KBM-7 (cell line): ENCODE measurements around the gene ATAD1.
"Not testable (repeated sequence)": the region's sequence is repeated elsewhere in the genome, so short reads cannot be mapped to it uniquely, and the experiment has no call there.

Experiments
- DNase-seq: peaks from one replicate; pipeline ENCODE4 v3.0.0-alpha.2; 2015
- in situ Hi-C: fragments of 300-500 bp; cut with MboI; formaldehyde crosslinking; loops from 2 replicates; pipeline ENCODE4 v1.14.3; 2020; ENCODE audit warnings: low sequenced_read_pairs, low pct_unique_long_range_greater_than_20kb, mixed read lengths

The ATAD1 gene, protein sequence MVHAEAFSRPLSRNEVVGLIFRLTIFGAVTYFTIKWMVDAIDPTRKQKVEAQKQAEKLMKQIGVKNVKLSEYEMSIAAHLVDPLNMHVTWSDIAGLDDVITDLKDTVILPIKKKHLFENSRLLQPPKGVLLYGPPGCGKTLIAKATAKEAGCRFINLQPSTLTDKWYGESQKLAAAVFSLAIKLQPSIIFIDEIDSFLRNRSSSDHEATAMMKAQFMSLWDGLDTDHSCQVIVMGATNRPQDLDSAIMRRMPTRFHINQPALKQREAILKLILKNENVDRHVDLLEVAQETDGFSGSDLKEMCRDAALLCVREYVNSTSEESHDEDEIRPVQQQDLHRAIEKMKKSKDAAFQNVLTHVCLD

DNA sequence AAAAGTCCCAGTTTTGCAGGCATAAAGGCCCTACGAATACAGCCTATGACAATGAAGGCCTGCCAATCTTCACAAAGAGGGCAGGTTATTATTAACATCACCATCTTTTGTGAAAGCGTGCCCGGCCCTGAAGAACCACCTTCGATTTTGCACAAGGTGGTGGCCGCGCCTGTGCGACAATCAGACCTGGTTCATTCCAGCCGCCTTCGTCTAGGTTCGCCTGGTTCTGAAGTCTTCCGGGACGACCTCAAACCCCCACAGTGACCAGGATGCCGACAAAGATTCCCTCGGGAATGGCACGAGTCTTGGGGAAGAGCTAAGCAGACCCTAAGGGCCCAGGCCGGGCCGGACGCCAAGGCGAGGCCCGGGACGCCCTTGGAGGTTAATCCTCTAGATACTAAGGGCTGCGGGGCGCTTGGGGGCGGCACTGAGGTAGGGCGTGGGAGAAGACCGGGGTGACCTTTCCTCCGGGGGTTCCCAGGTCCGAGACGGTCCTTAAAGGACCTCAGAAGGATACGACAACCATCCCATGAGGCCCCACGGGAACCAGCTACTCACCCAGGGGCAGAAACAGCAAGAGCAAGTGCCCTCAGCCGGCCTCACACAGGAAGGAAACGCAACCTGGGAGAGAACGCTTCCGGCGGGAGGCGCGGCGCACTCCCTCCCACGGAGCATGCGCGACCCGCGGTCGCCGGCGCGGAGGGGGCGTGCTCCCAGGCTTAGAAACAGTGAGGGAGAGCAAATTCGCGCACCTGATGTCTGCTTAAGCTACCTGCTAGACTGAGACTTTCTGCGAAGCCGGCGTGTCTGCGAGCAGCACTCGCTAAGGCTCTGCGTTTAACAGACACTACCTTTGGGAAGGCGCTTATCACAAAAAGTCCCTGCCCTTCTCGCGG lies at the start of gene ATAD1:
Gene ATAD1 (minus strand): TSS at position 618 of the 896 bp plus-strand sequence. CDS start 3,627 bp downstream, outside the sequence.
- in situ Hi-C loops: no loop called here
- peak; percentile 96 for DNase-seq

GRCh38 chr10:87867453-87867852 lies 49.4 kb upstream of the ATAD1 start:
- in situ Hi-C loops: loop anchor here (25.0 kb wide), 2 partner anchors 545 to 670 kb away; no protein-coding TSS in a partner anchor
- no peak for DNase-seq

- in situ Hi-C loops: loop anchor here (25.0 kb wide), 2 partner anchors 546 to 671 kb away; no protein-coding TSS in a partner anchor
- no peak for DNase-seq
Observed at GRCh38 chr10:87866412-87866974, 48.5 kb upstream of the ATAD1 start.

DNA sequence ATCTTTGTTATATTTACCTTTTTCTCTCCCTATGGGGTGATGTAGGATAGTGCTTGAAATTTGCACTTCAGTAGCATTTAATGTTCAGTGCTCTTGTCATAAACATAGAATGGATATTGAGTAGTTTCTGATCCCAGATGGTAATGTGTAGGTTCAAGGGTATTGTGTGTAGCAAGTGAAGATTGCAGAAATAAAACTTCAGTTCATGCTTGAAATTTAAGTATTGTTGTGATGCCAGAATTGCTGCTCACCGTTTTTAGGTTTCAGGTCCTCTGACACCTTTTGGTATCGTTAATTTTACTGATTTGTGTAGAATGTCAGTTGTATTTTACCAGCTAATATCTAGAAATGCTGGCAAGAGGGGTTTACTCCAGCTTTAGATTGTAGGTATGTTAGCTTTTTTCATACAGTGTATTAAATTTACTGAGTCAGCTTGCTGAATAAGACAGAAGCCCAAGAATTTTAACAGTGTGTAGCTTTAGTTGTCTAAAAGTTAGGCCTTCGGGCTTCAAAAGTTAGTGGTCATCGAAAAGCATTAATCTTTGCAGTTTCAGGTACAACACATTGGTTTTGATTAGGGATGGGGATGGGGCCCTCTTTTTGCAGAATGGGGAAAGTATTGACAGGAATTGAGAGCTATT lies 47.3 kb upstream of the ATAD1 start:
- in situ Hi-C loops: loop anchor here (25.0 kb wide), 2 partner anchors 547 to 672 kb away; no protein-coding TSS in a partner anchor
- DNase-seq: peak; percentile 49

GRCh38 chr10:87864496-87865059 lies 46.6 kb upstream of the ATAD1 start:
- in situ Hi-C loops: loop anchor here (25.0 kb wide), 2 partner anchors 548 to 673 kb away; no protein-coding TSS in a partner anchor
- peak; percentile 58 for DNase-seq

DNA sequence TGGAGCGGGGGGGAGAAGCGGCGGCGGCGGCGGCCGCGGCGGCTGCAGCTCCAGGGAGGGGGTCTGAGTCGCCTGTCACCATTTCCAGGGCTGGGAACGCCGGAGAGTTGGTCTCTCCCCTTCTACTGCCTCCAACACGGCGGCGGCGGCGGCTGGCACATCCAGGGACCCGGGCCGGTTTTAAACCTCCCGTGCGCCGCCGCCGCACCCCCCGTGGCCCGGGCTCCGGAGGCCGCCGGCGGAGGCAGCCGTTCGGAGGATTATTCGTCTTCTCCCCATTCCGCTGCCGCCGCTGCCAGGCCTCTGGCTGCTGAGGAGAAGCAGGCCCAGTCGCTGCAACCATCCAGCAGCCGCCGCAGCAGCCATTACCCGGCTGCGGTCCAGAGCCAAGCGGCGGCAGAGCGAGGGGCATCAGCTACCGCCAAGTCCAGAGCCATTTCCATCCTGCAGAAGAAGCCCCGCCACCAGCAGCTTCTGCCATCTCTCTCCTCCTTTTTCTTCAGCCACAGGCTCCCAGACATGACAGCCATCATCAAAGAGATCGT lies 46.0 kb upstream of the ATAD1 start:
- in situ Hi-C loops: loop anchor here (25.0 kb wide), 2 partner anchors 548 to 673 kb away; no protein-coding TSS in a partner anchor
- DNase-seq: not testable (repeated sequence)

GRCh38 chr10:87863053-87863943 lies 45.3 kb upstream of the ATAD1 start, which contains the start of the genes KLLN and PTEN:
Gene KLLN, minus strand, starts transcription at chr10:87863533. Its CDS starts 1,046 bp downstream, at chr10:87862487.
Gene PTEN, plus strand, starts transcription at chr10:87863625. Its CDS starts 845 bp downstream, at chr10:87864470.
- DNase-seq: peak; percentile 88
- in situ Hi-C loops: loop anchor here (25.0 kb wide), 2 partner anchors 549 to 674 kb away; no protein-coding TSS in a partner anchor

DNA sequence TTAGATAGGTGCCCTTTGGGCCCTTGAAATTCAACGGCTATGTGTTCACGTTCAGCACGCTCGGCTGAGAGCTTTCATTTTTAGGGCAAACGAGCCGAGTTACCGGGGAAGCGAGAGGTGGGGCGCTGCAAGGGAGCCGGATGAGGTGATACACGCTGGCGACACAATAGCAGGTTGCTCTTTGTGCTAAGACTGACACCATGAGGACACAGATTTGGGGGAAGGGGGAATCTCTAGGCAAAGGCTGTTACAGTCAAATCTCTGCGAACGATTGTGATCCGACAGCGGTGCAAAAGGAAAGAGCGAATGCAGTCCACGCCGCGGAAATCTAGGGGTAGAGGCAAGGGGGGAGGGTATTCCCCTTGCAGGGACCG lies 44.6 kb upstream of the ATAD1 start:
- in situ Hi-C loops: loop anchor here (25.0 kb wide), 2 partner anchors 550 to 675 kb away; no protein-coding TSS in a partner anchor
- DNase-seq: no peak

DNA sequence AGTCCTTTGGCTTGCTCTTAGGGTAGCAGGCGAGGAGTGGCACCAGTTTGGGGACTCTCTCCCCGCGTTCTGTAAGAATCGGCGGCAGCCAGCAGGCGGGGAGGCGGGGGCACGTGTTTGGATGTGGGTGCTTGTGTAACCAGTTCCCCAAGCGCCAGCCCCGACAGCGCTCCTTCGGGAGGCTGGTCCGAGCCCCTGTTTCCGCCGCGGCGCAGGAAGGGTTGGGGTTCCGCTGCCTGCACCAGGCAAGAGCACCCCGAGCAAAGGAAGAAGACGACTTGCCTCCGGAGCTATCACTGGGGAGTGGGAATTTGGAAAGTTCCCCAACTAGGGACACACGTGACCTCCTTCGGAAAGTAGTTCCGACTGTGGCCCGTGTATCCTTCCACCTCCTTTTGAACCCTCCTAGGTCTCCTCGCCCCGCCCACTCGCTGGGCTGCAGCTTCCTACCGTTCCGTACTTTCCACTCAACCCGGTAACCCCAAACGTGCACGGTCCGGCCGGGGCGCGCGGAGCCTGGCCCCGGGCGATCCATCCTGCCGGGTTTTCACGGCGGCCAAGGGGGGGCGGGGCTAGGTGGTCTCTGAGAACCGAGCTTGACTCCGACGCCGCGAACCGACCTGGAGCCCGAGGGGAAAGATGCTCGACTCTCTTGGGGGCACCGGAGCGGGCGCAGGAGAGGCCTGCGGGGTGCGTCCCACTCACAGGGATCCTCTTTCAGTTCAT lies 44.1 kb upstream of the ATAD1 start:
- peak; percentile 99 for DNase-seq
- in situ Hi-C loops: loop anchor here (25.0 kb wide), 2 partner anchors 550 to 675 kb away; no protein-coding TSS in a partner anchor

DNA sequence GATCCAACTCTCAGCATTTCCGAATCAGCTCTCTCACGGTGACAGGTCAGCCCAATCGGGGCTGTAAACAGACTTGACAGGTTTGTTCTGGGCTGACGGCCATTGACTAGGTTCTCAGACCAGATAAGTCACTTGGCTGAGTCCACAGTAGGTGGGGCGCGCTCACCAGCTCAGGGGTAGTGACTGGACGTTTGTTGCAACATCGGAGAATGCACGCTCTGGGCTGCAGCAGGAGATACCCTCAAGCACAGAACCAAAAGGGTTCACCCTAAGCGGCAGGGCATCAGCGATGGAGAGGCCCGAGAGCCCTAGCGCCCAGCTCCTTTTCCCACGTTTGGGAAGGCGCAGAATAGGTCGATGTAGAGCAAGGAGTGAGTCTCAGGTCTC lies 43.5 kb upstream of the ATAD1 start:
- in situ Hi-C loops: loop anchor here (25.0 kb wide), 2 partner anchors 551 to 676 kb away; no protein-coding TSS in a partner anchor
- DNase-seq: no peak

GRCh38 chr10:87860816-87861403 lies 42.9 kb upstream of the ATAD1 start:
- in situ Hi-C loops: loop anchor here (25.0 kb wide), 2 partner anchors 551 to 676 kb away; no protein-coding TSS in a partner anchor
- no peak for DNase-seq

DNA sequence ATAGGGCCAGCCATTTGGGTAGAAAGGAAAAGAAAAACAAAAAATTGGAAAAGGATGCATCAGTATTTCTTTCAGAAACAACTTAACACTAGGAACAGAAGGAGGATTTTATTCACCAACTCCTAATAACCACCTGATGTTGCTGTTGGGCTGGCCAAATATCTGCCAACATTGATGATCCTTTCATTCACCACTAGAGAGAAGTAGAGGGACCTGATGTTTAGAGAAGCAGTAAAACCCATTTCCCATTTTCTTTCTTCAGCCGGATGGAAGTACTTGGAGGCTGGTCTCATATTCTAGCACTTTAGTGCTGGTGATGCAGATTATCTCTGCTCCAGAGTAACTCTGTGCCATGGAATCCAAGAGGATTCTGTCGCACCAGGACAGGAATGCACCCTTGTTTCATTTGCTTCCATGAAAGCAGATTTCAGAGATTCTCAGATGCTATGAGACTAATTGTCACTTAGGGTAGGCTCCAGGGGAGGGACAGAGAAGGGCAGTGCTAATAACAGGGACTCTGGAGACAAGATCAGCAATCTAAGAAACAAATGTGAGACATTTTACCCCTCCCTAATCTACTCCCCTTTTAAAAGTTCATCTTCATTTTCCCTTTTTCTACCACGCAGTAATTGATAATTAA lies 42.2 kb upstream of the ATAD1 start:
- DNase-seq: peak; percentile 85
- in situ Hi-C loops: loop anchor here (25.0 kb wide), 2 partner anchors 552 to 677 kb away; no protein-coding TSS in a partner anchor

DNA sequence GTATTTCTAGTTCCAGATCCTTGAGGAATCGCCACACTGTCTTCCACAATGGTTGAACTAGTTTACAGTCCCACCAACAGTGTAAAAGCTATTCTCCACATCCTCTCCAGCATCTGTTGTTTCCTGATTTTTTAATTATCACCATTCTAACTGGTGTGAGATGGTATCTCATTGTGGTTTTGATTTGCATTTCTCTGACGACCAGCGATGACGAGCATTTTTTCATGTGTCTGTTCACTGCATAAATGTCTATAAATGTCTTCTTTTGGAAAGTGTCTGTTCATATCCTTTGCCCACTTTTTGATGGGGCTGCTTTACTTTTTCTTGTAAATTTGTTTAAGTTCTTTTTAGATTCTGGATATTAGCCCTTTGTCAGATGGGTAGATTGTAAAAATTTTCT lies 37.6 kb upstream of the ATAD1 start:
- in situ Hi-C loops: loop anchor here (25.0 kb wide), 2 partner anchors 557 to 682 kb away; no protein-coding TSS in a partner anchor

DNA sequence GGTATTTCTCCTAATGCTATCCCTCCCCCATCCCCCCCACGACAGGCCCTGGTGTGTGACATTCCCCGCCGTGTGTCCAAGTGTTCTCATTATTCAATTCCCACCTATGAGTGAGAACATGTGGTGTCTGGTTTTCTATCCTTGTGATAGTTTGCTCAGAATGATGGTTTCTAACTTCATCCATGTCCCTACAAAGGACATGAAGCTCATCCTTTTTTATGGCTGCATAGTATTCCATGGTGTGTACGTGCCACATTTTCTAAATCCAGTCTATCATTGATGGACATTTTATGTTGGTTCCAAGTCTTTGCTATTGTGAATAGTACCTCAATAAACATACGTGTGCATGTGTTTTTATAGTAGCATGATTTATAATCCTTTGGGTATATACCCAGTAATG lies 37.2 kb upstream of the ATAD1 start:
- in situ Hi-C loops: loop anchor here (25.0 kb wide), 2 partner anchors 557 to 682 kb away; no protein-coding TSS in a partner anchor
- not testable (repeated sequence) for DNase-seq

More for the DNA sequence above, 37.6 kb upstream of the ATAD1 start:
- peak; percentile 53 for DNase-seq

DNA sequence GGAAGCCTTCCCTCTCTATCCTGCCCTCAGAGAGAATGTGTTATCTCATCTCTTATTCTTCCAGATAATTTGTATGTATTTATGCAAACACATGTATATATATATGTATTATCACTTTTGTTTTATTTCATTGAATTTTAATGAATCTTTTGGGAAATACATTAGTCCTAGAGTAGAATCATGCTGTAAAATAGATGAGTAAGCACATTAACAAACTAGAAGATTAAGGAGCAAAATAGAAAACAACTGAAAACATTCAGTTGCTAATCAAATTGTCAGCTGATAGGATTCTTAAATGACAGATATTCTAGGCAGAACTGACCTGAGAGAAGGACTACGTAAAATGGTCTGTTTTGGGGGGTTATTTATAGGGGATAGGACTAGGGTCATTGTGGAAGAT lies 34.1 kb upstream of the ATAD1 start:
- in situ Hi-C loops: loop anchor here (25.0 kb wide), 2 partner anchors 560 to 685 kb away; no protein-coding TSS in a partner anchor
- DNase-seq: no peak
